UCSD-AML1 (cell line): ENCODE data around the gene TMC5.
"Not testable (repeated sequence)": the region's sequence is repeated elsewhere in the genome, so short reads cannot be mapped to it uniquely, and the experiment has no call there.

ENCODE experiments used
- DNase-seq: peaks from one replicate; lab custom pipeline; 2025; ENCODE audit not compliant: unreplicated experiment; lab: John Stamatoyannopoulos, UW

The TMC5 gene

DNA sequence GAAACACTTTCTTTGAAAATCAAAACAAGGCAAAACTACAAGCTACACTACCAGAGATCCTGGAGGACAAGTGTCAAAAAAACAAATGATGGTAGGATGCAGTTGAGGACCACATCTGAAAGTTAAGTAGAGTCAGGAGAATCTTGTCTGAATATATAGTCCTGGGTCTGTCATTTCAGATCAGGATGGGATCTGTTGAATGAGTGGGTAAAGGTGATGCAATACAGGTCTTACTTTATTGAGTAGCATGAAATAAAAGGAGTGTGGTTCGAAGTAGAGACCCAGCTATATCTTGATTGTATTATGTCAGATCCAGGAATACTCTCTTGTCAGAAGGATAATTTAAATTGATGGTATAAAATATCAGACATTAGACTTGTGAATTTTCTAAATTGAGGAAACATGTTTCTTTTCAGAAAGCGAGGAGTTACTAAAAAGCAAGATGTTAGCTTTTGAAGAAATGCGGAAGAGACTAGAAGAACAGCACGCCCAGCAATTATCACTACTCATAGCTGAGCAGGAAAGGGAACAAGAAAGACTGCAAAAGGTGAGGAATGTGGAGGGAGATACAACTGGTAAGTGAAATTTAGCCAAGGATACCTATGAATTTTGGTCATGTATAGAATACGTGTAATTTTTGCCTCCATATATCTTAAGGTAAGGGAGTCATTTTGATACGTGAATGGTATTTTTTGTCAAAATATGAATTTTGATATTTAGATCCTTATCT is 122.7 kb downstream of the TMC5 start:
- DNase-seq: no peak

DNA sequence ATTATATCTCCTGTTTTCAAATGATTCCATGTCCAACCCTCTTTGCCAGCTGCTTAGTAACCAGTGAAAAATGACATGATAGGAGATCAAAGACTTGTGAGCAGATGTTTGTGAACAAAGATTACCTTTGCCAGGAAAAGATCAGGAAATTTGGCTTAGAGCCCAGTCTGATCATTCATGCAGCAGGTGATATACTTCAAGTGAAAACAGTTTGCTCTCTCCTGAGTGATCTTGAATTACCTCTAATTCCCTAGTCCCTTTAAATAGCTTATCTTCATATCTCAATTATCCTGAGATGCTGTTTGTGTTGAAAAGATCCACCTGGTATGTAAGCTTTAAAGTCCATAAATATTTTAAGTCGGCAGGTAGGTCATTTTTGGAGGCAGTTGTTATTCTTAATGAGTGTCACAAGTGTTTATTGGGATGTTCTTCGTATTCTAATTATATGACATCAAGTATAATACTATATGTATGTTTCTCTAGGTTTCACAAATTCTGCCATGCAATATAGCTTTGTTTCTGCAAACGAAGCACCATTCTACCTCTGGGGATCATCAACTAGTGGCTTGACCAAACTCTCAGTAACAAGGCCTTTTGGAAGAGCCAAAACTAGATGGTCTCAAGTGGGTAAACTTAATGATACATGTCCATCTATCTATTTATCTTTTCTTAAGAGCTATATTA is 124.6 kb downstream of the TMC5 start:
- no peak for DNase-seq

DNA sequence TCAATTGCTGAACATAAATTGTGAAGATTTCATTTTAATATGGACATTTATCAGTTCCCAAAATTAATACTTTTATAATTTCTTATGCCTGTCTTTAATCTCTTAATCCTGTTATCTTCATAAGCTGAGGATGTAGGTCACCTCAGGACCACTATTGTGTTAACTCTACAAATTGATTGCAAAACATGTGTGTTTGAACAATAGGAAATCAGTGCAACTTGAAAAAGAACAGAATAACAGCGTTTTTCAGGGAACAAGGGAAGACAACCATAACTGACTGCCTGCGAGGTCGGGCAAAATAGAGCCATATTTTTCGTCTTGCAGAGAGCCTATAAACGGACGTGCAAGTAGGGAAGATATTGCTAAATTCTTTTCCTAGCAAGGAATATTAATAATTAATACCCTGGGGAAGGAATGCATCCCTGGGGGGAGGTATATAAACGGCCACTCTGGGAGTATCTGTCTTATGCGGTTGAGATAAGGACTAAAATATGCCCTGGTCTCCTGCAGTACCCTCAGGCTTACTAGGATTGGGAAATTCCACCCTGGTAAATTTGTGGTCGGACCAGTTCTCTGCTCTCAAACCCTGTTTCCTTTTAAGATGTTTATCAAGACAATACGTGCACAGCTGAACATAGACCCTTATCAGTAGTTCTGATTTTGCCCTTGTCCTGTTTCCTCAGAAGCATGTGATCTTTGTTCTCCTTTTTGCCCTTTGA is 125.8 kb downstream of the TMC5 start:
- DNase-seq: not testable (repeated sequence)

DNA sequence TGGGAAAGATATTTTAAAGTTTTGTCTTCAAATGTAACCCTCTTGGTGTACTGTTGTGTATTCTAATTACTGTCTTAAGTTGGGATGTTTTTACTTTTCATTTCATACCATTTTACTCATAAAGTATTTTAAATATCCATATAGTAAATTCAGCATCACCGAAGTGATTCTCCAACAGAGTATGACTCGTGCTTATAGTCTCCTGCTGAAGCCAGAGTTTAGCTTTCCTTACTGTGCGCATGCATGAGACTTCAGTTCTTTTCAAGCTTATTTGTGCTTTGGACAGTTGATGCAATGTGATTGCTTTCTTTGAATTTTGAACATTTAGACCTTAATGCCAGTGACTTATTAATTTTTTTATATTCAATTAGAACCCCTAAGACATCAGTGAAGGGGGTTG is 130.5 kb downstream of the TMC5 start:
- no peak for DNase-seq
